SK-N-SH treated with all-trans-retinoic acid at 6 μM for 48 hours (cell line): Measurements from ENCODE around the gene APOL5.
"Not testable (repeated sequence)": the region's sequence is repeated elsewhere in the genome, so short reads cannot be mapped to it uniquely, and the experiment has no call there.

Experiments
- ATAC-seq: fragments of 200-7000 bp; cut with Tn5 transposase; 3 replicates; pipeline ENCODE4 v1.9.1; 2020; ENCODE audit warnings: mild to moderate bottlenecking, moderate library complexity
- BACH2 ChIP-seq: fragments of 250-450 bp; sonication (Bioruptor Pico); IDR thresholded peaks from 2 replicates; pipeline ENCODE4 v1.9.0; 2021; ENCODE audit warnings: mild to moderate bottlenecking, borderline replicate concordance
- CSDC2 ChIP-seq: fragments of 250-450 bp; sonication (Bioruptor Pico); IDR thresholded peaks from 2 replicates; pipeline ENCODE4 v1.5.0; 2020; ENCODE audit warnings: mild to moderate bottlenecking, moderate library complexity
- CSRNP3 ChIP-seq: fragments of 250-450 bp; sonication (Bioruptor Pico); IDR thresholded peaks from 2 replicates; pipeline ENCODE4 v1.5.1; 2021; ENCODE audit warnings: mild to moderate bottlenecking, moderate library complexity
- ESRRG ChIP-seq: fragments of 250-450 bp; sonication (Bioruptor Pico); IDR thresholded peaks from 2 replicates; pipeline ENCODE4 v1.6.1; 2021; ENCODE audit warnings: mild to moderate bottlenecking
- GLIS3 ChIP-seq: fragments of 250-450 bp; sonication (Bioruptor Pico); IDR thresholded peaks from 2 replicates; pipeline ENCODE4 v1.5.0; 2020; ENCODE audit warnings: mild to moderate bottlenecking, moderate library complexity
- ISL1 ChIP-seq: fragments of 250-450 bp; sonication (Bioruptor Pico); IDR thresholded peaks from 2 replicates; pipeline ENCODE4 v2.1.2; 2022; ENCODE audit warnings: mild to moderate bottlenecking, moderate library complexity
- OSR1 ChIP-seq: fragments of 250-450 bp; sonication (Bioruptor Pico); IDR thresholded peaks from 2 replicates; pipeline ENCODE4 v1.8.0; 2022; ENCODE audit warnings: moderate library complexity, mild to moderate bottlenecking, inconsistent platforms
- PATZ1 ChIP-seq: fragments of 250-450 bp; sonication (Bioruptor Pico); IDR thresholded peaks from 2 replicates; pipeline ENCODE4 v1.8.0; 2020; ENCODE audit warnings: mild to moderate bottlenecking, moderate library complexity, borderline replicate concordance
- POU6F1 ChIP-seq: fragments of 250-450 bp; sonication (Bioruptor Pico); IDR thresholded peaks from 2 replicates; pipeline ENCODE4 v1.8.0; 2021; ENCODE audit warnings: low read depth, mild to moderate bottlenecking, moderate library complexity, borderline replicate concordance
- RARB ChIP-seq: fragments of 250-450 bp; sonication (Bioruptor Pico); IDR thresholded peaks from 2 replicates; pipeline ENCODE4 v1.8.0; 2021; ENCODE audit warnings: mild to moderate bottlenecking, moderate library complexity
- SNAI2 ChIP-seq: fragments of 250-450 bp; sonication (Bioruptor Pico); IDR thresholded peaks from 2 replicates; pipeline ENCODE4 v1.5.0; 2020; ENCODE audit warnings: mild to moderate bottlenecking, moderate library complexity
- TCF4 ChIP-seq: fragments of 250-450 bp; sonication (Bioruptor Pico); IDR thresholded peaks from 2 replicates; pipeline ENCODE4 v1.8.0; 2021; ENCODE audit warnings: mild to moderate bottlenecking, moderate library complexity, borderline replicate concordance
- TOX ChIP-seq: fragments of 250-450 bp; sonication (Bioruptor Pico); IDR thresholded peaks from 2 replicates; pipeline ENCODE4 v1.8.0; 2021; ENCODE audit warnings: mild to moderate bottlenecking, moderate library complexity, borderline replicate concordance
- TSHZ2 ChIP-seq: fragments of 250-450 bp; sonication (Bioruptor Pico); IDR thresholded peaks from 2 replicates; pipeline ENCODE4 v1.5.0; 2020; ENCODE audit warnings: mild to moderate bottlenecking, moderate library complexity
- ZC3H10 ChIP-seq: fragments of 250-450 bp; sonication (Bioruptor Pico); IDR thresholded peaks from 2 replicates; pipeline ENCODE4 v1.5.1; 2021; ENCODE audit warnings: mild to moderate bottlenecking, moderate library complexity
- ZFP3 ChIP-seq: fragments of 250-450 bp; sonication (Bioruptor Pico); IDR thresholded peaks from 2 replicates; pipeline ENCODE4 v1.5.0; 2020; ENCODE audit warnings: mild to moderate bottlenecking, moderate library complexity
- ZFP30 ChIP-seq: fragments of 450-650 bp; formaldehyde crosslinking; IDR thresholded peaks from 2 replicates; pipeline ENCODE4 v1.5.0; 2022; ENCODE audit warnings: mild to moderate bottlenecking, moderate library complexity
- ZNF565 ChIP-seq: fragments of 450-650 bp; formaldehyde crosslinking; conservative IDR thresholded peaks from 2 replicates; pipeline ENCODE4 v1.5.0; 2020; ENCODE audit warnings: low read depth, mild to moderate bottlenecking, moderate library complexity
- ZNF70 ChIP-seq: fragments of 450-650 bp; formaldehyde crosslinking; IDR thresholded peaks from 2 replicates; pipeline ENCODE4 v1.5.0; 2020; ENCODE audit warnings: mild to moderate bottlenecking, moderate library complexity
- ZNF8 ChIP-seq: fragments of 450-650 bp; formaldehyde crosslinking; IDR thresholded peaks from 2 replicates; pipeline ENCODE4 v1.5.0; 2020; ENCODE audit warnings: mild to moderate bottlenecking, moderate library complexity

APOL5 gene

GRCh38 chr22:35690001-35690400, 27.7 kb upstream of the APOL5 start:
- TF ChIP-seq ZNF70 (CRISPR knock-in tag) (no peak), TSHZ2 (CRISPR knock-in tag) (no peak), ZFP30 (CRISPR knock-in tag) (no peak)
- no peak for ATAC-seq

- ATAC-seq = no peak
- TF ChIP-seq TCF4 (CRISPR knock-in tag) = no peak
- TF ChIP-seq, all 23 proteins: peak for 0
These were observed 22.5 kb upstream of the APOL5 start for GRCh38 chr22:35695202-35695601.

GRCh38 chr22:35697142-35697541, 20.5 kb upstream of the APOL5 start:
- no peak for ATAC-seq
- TF ChIP-seq CSDC2 (no peak), ZNF565 (CRISPR knock-in tag) (no peak), ISL1 (no peak), ESRRG (CRISPR knock-in tag) (no peak), OSR1 (CRISPR knock-in tag) (no peak), CSRNP3 (no peak), TSHZ2 (CRISPR knock-in tag) (no peak), ZNF70 (CRISPR knock-in tag) (no peak), TCF4 (CRISPR knock-in tag) (no peak), ZFP30 (CRISPR knock-in tag) (no peak), ZNF8 (CRISPR knock-in tag) (no peak)

- ATAC-seq = not testable (repeated sequence)
These were observed 17.8 kb upstream of the APOL5 start for GRCh38 chr22:35699852-35700251.

- ATAC-seq = no peak
- TF ChIP-seq TSHZ2 (CRISPR knock-in tag) (no peak), ZC3H10 (CRISPR knock-in tag) (no peak), ISL1 (no peak), POU6F1 (no peak), TOX (CRISPR knock-in tag) (no peak), BACH2 (CRISPR knock-in tag) (no peak), SNAI2 (CRISPR knock-in tag) (no peak), PATZ1 (no peak), OSR1 (CRISPR knock-in tag) (no peak), TCF4 (CRISPR knock-in tag) (no peak), ESRRG (CRISPR knock-in tag) (no peak), RARB (CRISPR knock-in tag) (no peak), ZNF70 (CRISPR knock-in tag) (no peak), ZFP3 (CRISPR knock-in tag) (no peak), GLIS3 (CRISPR knock-in tag) (no peak), ZNF565 (CRISPR knock-in tag) (no peak)
These were observed 13.6 kb upstream of the APOL5 start for GRCh38 chr22:35703861-35704584.
